GM03348 (cell line): Measurements from ENCODE around the gene CSF1.

ENCODE experiments used
- DNase-seq: peaks from one replicate; pipeline ENCODE4 v3.0.0; 2012; ENCODE audit warnings: low spot score

CSF1 gene

GRCh38 chr1:109882288-109883245 lies 28.1 kb upstream of the CSF1 start:
- DNase-seq, result no peak

- DNase-seq, result no peak
Measured at GRCh38 chr1:109883248-109883955, 27.2 kb upstream of the CSF1 start.

- DNase-seq, result no peak
Measured at GRCh38 chr1:109884242-109884891, 26.3 kb upstream of the CSF1 start.

DNA sequence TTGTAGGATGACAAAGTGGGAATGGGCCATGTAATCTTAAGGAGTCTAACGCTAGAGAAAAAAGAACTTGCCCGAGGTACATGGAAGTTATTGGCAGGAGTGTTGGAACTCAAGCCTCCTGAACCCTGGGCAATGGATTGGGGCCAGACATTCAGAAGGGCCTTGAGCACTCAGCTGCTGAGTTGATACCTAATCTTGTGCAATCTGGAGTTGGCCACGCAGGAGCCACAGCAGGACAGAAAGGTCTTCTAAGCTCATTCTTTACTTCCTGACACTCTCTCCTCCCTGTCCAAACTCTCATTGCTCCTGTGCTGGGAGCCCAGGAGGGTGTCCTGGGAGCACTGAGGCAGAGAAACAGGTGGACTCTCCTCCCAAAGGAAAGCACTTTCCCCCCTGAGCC lies 25.1 kb upstream of the CSF1 start:
- DNase-seq, result no peak

DNA sequence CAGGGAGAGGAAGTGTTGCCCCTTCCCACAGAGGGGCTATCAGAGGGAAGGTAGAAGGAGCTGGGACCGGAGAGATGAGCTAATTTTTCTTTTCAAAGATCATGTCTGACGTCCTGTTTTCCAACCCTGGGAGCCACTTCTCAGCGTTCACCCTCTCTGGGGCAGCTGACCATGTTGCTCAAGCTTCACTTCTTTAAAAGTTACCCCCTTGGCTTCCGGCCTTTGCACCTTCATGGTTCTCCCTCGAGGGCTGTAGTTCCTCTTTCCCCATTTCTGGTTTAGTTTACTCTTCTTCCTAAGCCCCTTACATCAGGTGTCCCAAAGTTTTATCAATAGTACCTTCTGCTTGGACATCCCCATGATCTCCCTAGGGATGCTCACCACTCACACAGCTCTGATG lies 23.8 kb upstream of the CSF1 start:
- DNase-seq, result no peak

GRCh38 chr1:109887271-109887670 lies 23.4 kb upstream of the CSF1 start:
- no peak for DNase-seq

GRCh38 chr1:109887884-109888283 lies 22.8 kb upstream of the CSF1 start:
- DNase-seq, result no peak

- DNase-seq, result no peak
Measured at GRCh38 chr1:109889094-109889493, 21.6 kb upstream of the CSF1 start.

GRCh38 chr1:109890115-109890953 lies 20.3 kb upstream of the CSF1 start:
- no peak for DNase-seq

- DNase-seq, result no peak
Measured at GRCh38 chr1:109891930-109892329, 18.7 kb upstream of the CSF1 start.

GRCh38 chr1:109892561-109893368 lies 17.9 kb upstream of the CSF1 start:
- DNase-seq, result no peak

- DNase-seq, result no peak
Measured at GRCh38 chr1:109893532-109894171, 17.0 kb upstream of the CSF1 start.

GRCh38 chr1:109894823-109895719 lies 15.6 kb upstream of the CSF1 start:
- DNase-seq, result no peak

- peak; percentile 63 for DNase-seq
Measured at GRCh38 chr1:109895720-109896504, 14.7 kb upstream of the CSF1 start.

GRCh38 chr1:109896681-109897080 lies 14.0 kb upstream of the CSF1 start:
- no peak for DNase-seq

- DNase-seq, result no peak
Measured at GRCh38 chr1:109897259-109897955, 13.2 kb upstream of the CSF1 start.

GRCh38 chr1:109898842-109899241 lies 11.8 kb upstream of the CSF1 start:
- DNase-seq, result no peak

GRCh38 chr1:109901141-109901523 lies 9.5 kb upstream of the CSF1 start:
- DNase-seq, result no peak
